Small intestine (tissue), 4 donors: ENCODE results near the gene EPC2. TPM values are rescaled to one million over a fixed set of nuclear protein-coding genes. Genes with fewer than 3 reads are reported as not detected.

Source experiments
- polyA plus RNA-seq, 4 donors: library from polyadenylated mRNA; stranded (reverse) in 3 of 4; unstranded in 1 of 4; fragments of 200-250 nt in 3 of 4; fragments of 120-200 nt in 1 of 4; gene quantifications; one replicate each; pipeline versions ENCODE4 v1.2.1 to v1.2.3, GENCODE V29; 2013
- donor health status: healthy with polysubstance abuse.
- donor health status: Bipolar disorder and iron deficiency.
- donor health status: healthy.

Gene EPC2
- polyA plus RNA-seq, 4 donors: 7.2 to 28.9 (median 8.4) TPM

Other genes starting within 250 kb of the EPC2 start
- gene KIF5C, start 230.5 kb downstream of the EPC2 start, polyA plus RNA-seq: 1 to 10 TPM in 2 of 4 donors, under 1 TPM in 2; 0.22 to 6.4 (median 2.4) TPM